Measurements from ENCODE around the gene CCDC88B.

The CCDC88B gene

DNA sequence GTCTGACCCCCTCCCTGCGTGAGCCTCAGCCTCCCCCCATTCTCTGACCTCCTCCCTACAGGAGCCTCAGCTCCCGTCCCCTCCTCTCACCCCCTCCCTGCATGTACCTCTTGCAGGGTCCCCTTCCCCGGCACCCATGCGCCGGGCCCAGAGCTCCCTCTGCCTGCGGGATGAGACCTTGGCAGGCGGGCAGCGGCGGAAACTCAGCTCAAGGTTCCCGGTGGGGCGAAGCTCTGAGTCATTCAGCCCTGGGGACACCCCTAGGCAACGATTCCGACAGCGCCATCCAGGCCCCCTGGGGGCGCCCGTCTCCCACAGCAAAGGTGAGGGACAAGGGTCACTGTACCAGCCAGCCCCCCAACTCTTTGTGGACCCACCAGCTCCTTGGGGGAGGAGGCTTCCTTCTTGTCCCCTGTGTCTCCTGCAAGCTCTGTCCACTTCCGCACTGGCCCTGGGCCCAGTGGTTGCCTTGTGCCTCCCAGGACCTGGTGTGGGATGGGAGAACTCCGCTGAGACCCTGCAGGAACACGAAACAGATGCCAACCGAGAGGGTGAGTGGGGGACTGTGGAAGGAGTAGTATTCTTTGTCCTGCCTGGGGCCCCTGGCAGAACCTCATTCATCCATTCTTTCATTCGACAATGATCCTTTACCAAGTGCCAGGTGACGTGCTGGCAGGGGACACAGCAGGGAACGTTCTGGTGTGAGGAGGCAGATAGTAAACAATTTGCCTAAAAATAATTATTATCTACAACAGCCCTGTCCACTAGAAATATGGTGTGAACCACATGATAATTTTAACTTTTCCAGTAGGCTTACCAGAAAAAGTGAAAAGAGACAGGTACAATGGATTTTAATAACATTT, 15.3 kb downstream of the CCDC88B start:
- peaks cover 4% of the 10 kb centered on the region for H3K4me1 ChIP-seq

GRCh38 chr11:64356498-64357411, 16.8 kb downstream of the CCDC88B start:
- Histone ChIP-seq H3K9ac (no peak overlapping the region), H3K9me3 (ENCODE audit: control insufficient read depth, low read length) (no peaks in the 10 kb centered on the region), H3K36me3 (ENCODE audit: control insufficient read depth, insufficient read depth, low read length) (no peaks in the 10 kb centered on the region), H2AFZ (no peak overlapping the region), H3K27ac (no peak overlapping the region), H3K4me3 (ENCODE audit: low read depth, low read length) (no peak overlapping the region), H3K4me1 (peaks cover 4% of the 10 kb centered on the region), H3K79me2 (no peaks in the 10 kb centered on the region), H3K4me2 (ENCODE audit: low read length) (no peak overlapping the region), H3K27me3 (ENCODE audit: control insufficient read depth, insufficient read depth, low read length) (no peaks in the 10 kb centered on the region)
- TF ChIP-seq CTCF (IDR thresholded peaks at IDR 0.05): no peak

More for the DNA sequence above, 15.3 kb downstream of the CCDC88B start:
- Histone ChIP-seq H3K4me2 (ENCODE audit: low read length) (peak overlapping the region; percentile 47), H3K79me2 (no peaks in the 10 kb centered on the region), H3K4me3 (ENCODE audit: low read depth, low read length) (peak overlapping the region; percentile 37), H3K27me3 (ENCODE audit: control insufficient read depth, insufficient read depth, low read length) (no peaks in the 10 kb centered on the region), H3K36me3 (ENCODE audit: control insufficient read depth, insufficient read depth, low read length) (no peaks in the 10 kb centered on the region), H3K9ac (no peak overlapping the region), H3K27ac (no peak overlapping the region), H3K9me3 (ENCODE audit: control insufficient read depth, low read length) (no peaks in the 10 kb centered on the region), H2AFZ (peak overlapping the region; percentile 62)
- peak; percentile 66 for TF ChIP-seq CTCF (IDR thresholded peaks at IDR 0.05)

- H3K27ac ChIP-seq: no peak overlapping the region
- H3K36me3 ChIP-seq (ENCODE audit: control insufficient read depth, insufficient read depth, low read length): no peaks in the 10 kb centered on the region
- H2AFZ ChIP-seq: no peak overlapping the region
- no peaks in the 10 kb centered on the region for H3K9me3 ChIP-seq (ENCODE audit: control insufficient read depth, low read length)
- no peak overlapping the region for H3K9ac ChIP-seq
- H3K4me2 ChIP-seq (ENCODE audit: low read length): no peak overlapping the region
- no peaks in the 10 kb centered on the region for H3K27me3 ChIP-seq (ENCODE audit: control insufficient read depth, insufficient read depth, low read length)
- peaks cover 4% of the 10 kb centered on the region for H3K4me1 ChIP-seq
- H3K79me2 ChIP-seq: no peaks in the 10 kb centered on the region
- H3K4me3 ChIP-seq (ENCODE audit: low read depth, low read length): no peak overlapping the region
- TF ChIP-seq CTCF (IDR thresholded peaks at IDR 0.05): no peak
Observed at GRCh38 chr11:64357446-64357845, 17.4 kb downstream of the CCDC88B start.

DNA sequence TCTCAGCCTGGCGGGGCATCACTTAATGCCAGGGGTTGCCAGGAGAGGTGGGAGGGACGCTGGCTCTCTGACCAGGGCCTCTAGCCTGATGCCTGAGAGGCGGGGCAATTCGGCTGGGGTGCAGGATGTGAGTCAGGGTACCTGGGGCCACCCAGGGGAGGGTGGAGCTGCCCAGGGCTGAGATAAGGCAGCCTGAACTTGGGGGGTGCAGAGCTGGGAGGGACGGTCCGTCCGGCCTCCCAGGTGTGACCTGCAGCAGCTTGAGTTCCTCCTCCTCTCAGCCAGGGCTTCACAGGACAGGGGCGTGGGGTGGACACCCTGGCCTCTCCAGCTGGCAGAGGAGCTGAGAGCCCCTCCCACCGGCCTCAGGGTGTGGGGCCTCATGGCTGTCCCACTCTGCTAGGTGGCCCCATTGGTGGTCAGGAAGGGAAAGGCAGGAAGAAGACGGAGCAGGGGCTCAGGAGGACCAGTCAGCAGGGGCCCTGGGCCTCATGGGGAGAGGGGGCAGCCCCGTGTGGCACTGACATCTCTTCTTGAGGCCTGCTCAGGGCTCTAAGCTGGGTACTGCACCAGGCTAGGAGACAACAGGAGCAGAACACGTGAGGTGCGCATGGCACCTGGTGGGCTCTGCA, 18.0 kb downstream of the CCDC88B start:
- Histone ChIP-seq H3K4me3 (ENCODE audit: low read depth, low read length) (no peak overlapping the region), H3K4me1 (peaks cover 4% of the 10 kb centered on the region), H3K9me3 (ENCODE audit: control insufficient read depth, low read length) (no peaks in the 10 kb centered on the region), H3K79me2 (no peaks in the 10 kb centered on the region), H3K27ac (no peak overlapping the region), H3K36me3 (ENCODE audit: control insufficient read depth, insufficient read depth, low read length) (no peaks in the 10 kb centered on the region), H3K27me3 (ENCODE audit: control insufficient read depth, insufficient read depth, low read length) (no peaks in the 10 kb centered on the region), H2AFZ (no peak overlapping the region), H3K9ac (no peak overlapping the region), H3K4me2 (ENCODE audit: low read length) (peak overlapping the region; percentile 74)
- TF ChIP-seq CTCF (IDR thresholded peaks at IDR 0.05): no peak

Data from parathyroid adenoma (tissue), 2 donors.